Caki2 (cell line): ENCODE data around the gene SLC39A3. TPM values are rescaled to one million over a fixed set of nuclear protein-coding genes. Genes with fewer than 3 reads are reported as not detected.

Experiments
- DNase-seq: peaks from one replicate; pipeline ENCODE4 v3.0.0-alpha.2; 2015; ENCODE audit warnings: low read depth
- in situ Hi-C: cut with HindIII; loops from 2 replicates; pipeline ENCODE4 v1.10.0; 2016; ENCODE audit warnings: low sequenced_read_pairs, low pct_unique_long_range_greater_than_20kb, mixed read lengths
- total RNA-seq: library from RNA; depleted of rRNA; stranded (reverse); fragments of >200 nt; shearing (Covaris generic); gene quantifications from 2 replicates; pipeline ENCODE4 v1.2.3, GENCODE V29; 2014; ENCODE audit warnings: low replicate concordance; rRNA removed

The SLC39A3 gene
- total RNA-seq, 1 experiment from 2014 or later: 33.1 TPM

GRCh38 chr19:2693492-2694160 is 46.2 kb downstream of the SLC39A3 start:
- in situ Hi-C loops: no loop called here
- DNase-seq: no peak

- in situ Hi-C loops: no loop called here
- DNase-seq: no peak
Measured at GRCh38 chr19:2691951-2692350, 47.9 kb downstream of the SLC39A3 start.

- no peak for DNase-seq
- in situ Hi-C loops: no loop called here
Measured at GRCh38 chr19:2690856-2691255, 49.0 kb downstream of the SLC39A3 start.

DNA sequence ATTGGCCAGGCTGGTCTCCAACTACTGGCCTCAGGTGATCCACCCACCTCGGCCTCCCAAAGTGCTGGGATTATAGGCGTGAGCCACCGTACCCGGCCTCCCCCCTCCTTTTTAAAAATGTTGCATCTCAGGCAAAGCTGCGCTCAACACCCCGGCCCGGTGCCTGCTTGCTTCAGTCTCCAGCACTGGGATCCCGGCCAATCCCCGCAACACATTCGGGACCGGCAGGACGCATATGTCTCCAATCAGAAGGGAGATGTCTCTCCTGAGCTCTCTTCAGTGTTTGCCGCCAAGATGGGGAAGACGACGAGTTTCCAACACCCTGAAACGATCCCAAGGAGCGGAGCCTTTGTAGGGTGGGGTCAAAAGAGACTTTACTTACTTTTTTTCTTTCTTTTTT is 53.5 kb downstream of the SLC39A3 start:
- in situ Hi-C loops: no loop called here
- DNase-seq: no peak

GRCh38 chr19:2685204-2685704 is 54.6 kb downstream of the SLC39A3 start:
- DNase-seq: no peak
- in situ Hi-C loops: no loop called here

DNA sequence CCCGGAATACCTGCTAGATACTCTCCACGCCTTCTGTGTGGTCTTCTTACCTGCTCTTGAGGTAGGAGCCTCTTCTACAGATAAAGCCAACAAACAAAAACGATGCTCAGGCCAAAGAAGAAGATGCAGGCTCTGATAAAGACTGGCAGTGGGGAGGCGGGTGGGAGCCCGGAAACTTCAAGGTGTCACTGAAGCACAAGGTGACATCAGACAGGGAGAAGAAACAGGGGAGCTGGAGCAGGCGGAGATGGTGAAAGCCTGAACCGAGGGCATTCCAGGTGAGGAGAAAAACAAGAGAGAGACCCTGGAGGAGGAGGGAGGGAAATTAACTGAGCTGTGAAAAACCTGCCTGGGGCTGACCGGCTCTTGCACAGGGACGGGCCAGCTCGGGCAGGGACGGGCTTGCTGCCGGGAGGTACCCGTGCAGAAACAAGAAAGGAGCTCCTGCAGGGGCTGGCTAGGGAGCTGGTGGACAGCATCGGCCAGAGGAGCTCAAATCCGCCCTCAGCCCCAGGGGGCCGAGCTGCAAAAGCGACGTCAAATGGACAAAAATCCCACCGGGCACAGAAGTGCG is 56.3 kb downstream of the SLC39A3 start:
- in situ Hi-C loops: no loop called here
- no peak for DNase-seq

Other genes starting within 250 kb of the SLC39A3 start
- gene GNG7, start 37.3 kb downstream of the SLC39A3 start, total RNA-seq: 0.38 and 0.47 TPM in 2 replicates
- 0.17 and 0.23 TPM in 2 replicates for gene DIRAS1, start 18.6 kb downstream of the SLC39A3 start, total RNA-seq
- gene SGTA, start 43.3 kb upstream of the SLC39A3 start, total RNA-seq: 47.2 and 62.5 TPM in 2 replicates
- 127 and 192 TPM in 2 replicates for gene THOP1, start 45.5 kb upstream of the SLC39A3 start, total RNA-seq
- 0.41 and 3.2 TPM in 2 replicates for gene ZNF554, start 79.9 kb upstream of the SLC39A3 start, total RNA-seq
- gene ZNF555, start 101.5 kb upstream of the SLC39A3 start, total RNA-seq: 3.9 and 12.4 TPM in 2 replicates
- gene ZNF556, start 127.3 kb upstream of the SLC39A3 start, total RNA-seq: 0.20 TPM in 1 of 2 replicates, not detected in the other
- 0.37 and 0.58 TPM in 2 replicates for gene ZNF57, start 160.9 kb upstream of the SLC39A3 start, total RNA-seq
- gene ZNF77, start 205.0 kb upstream of the SLC39A3 start, total RNA-seq: 2.2 TPM in 1 of 2 replicates, not detected in the other
- 10.5 and 21.3 TPM in 2 replicates for gene TLE6, start 237.5 kb upstream of the SLC39A3 start, total RNA-seq